Activated CD8-positive, alpha-beta T cell treated with anti-CD3 and anti-CD28 coated beads for 36 hours (primary cell): ENCODE data around the gene THBS1. TPM values are rescaled to one million over a fixed set of nuclear protein-coding genes. Genes with fewer than 3 reads are reported as not detected.

Experiments
- ATAC-seq: fragments of 200-7000 bp; cut with Tn5 transposase; one replicate; pipeline ENCODE4 v1.10.0; 2021; ENCODE audit warnings: mild to moderate bottlenecking, moderate library complexity
- CTCF ChIA-PET: fragments of 350-600 bp; sonication (Branson Sonifier 250); formaldehyde crosslinking; loops from one replicate; lab custom pipeline; 2021; ENCODE audit warnings: antibody characterized with exemption; lab: Charles Lee
- POLR2A ChIA-PET: fragments of 350-600 bp; sonication (Branson Sonifier 250); formaldehyde crosslinking; loops from one replicate; lab custom pipeline; 2021; ENCODE audit warnings: antibody characterized with exemption; lab: Charles Lee
- DNase-seq: peaks from one replicate; pipeline ENCODE4 v3.0.0-alpha.2; 2020
- H3K27ac Mint-ChIP-seq: one replicate; pipeline ENCODE4 v1.8.0; 2021; ENCODE audit warnings: mild to moderate bottlenecking, mixed read lengths
- H3K27me3 Mint-ChIP-seq: one replicate; pipeline ENCODE4 v1.8.0; 2021; ENCODE audit warnings: mixed read lengths
- H3K36me3 Mint-ChIP-seq: one replicate; pipeline ENCODE4 v1.8.0; 2021; ENCODE audit warnings: low read depth, mixed read lengths
- H3K4me1 Mint-ChIP-seq: one replicate; pipeline ENCODE4 v1.8.0; 2021; ENCODE audit warnings: low read depth, mixed read lengths
- H3K4me3 Mint-ChIP-seq: one replicate; pipeline ENCODE4 v1.8.0; 2021; ENCODE audit warnings: mild to moderate bottlenecking, moderate library complexity, mixed read lengths
- H3K9me3 Mint-ChIP-seq: one replicate; pipeline ENCODE4 v1.8.0; 2021; ENCODE audit warnings: mixed read lengths
- intact Hi-C: fragments of 100-400 bp; cut with micrococcal nuclease; formaldehyde crosslinking; loops from one replicate; pipeline ENCODE4 v1.10.0; 2022
- total RNA-seq, 2 experiments: library from RNA; stranded (reverse); gene quantifications; one replicate each; pipeline ENCODE4 v1.2.3, GENCODE V29; 2021
- TF ChIP-seq, protein P1 (sequence below): fragments of 200-600 bp; IDR thresholded peaks from one replicate; pipeline ENCODE4 v1.8.0; 2022; ENCODE audit warnings: antibody characterized with exemption, mild to moderate bottlenecking

The THBS1 gene
- total RNA-seq, 2 experiments from 2014 or later, result 0.54 to 1.1 TPM

DNA sequence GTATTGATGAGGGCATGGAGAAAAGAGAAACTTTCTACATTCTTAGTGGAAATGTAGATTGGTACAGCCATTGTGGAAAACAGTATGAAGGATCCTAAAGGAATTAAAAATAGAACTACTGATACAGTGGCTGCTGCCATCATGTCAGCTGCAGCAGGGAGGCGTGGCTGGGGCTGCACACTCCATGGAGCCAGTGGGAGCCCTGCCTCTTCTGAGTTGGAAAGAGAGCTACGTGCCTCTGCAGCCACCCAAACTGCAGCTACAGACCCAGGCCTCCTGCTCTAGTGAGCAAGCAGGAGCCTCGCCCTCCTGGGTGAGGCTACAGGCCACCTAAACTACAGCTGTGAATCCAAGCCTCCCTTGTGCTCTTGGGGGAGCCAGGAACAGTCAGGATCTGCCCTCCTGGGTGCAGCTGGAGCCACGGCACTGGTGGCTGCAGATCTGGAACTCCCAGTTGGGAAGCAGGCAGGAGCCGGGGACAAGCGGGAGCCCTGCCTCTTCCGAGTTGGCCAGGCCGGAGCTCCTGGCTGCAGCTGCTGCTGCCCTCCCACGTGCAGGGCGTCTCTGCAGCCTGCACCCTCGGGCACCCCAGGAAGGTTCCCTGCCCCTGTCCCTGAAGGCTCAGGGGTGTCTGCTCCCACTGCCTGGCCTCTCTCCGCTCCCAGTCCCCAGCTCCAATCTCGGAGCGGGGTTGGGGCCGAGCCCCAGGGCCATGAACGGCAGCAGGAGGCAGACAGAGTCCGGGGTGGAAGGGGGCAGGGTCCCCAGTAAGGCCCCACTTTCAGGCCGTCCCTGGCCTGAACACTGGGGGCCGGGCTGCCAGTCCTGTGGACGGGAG, 64.5 kb downstream of the THBS1 start:
- TF ChIP-seq, protein P1, sequence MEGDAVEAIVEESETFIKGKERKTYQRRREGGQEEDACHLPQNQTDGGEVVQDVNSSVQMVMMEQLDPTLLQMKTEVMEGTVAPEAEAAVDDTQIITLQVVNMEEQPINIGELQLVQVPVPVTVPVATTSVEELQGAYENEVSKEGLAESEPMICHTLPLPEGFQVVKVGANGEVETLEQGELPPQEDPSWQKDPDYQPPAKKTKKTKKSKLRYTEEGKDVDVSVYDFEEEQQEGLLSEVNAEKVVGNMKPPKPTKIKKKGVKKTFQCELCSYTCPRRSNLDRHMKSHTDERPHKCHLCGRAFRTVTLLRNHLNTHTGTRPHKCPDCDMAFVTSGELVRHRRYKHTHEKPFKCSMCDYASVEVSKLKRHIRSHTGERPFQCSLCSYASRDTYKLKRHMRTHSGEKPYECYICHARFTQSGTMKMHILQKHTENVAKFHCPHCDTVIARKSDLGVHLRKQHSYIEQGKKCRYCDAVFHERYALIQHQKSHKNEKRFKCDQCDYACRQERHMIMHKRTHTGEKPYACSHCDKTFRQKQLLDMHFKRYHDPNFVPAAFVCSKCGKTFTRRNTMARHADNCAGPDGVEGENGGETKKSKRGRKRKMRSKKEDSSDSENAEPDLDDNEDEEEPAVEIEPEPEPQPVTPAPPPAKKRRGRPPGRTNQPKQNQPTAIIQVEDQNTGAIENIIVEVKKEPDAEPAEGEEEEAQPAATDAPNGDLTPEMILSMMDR, result no peak
- peaks cover 39% of the 10 kb centered on the region for H3K4me1 Mint-ChIP-seq
- intact Hi-C loops, result no loop called here
- no peak overlapping the region for H3K27ac Mint-ChIP-seq
- H3K27me3 Mint-ChIP-seq, result no peaks in the 10 kb centered on the region
- ATAC-seq (no peak), DNase-seq (no peak)
- H3K9me3 Mint-ChIP-seq, result peaks cover 2% of the 10 kb centered on the region
- POLR2A ChIA-PET, result no interaction called here
- CTCF ChIA-PET, result interaction anchor here (0.6 to 1.7 kb wide), 6 partner anchors 14 to 111 kb away, joined by 3 to 8 read pairs (median 3); no protein-coding TSS in a partner anchor
- H3K36me3 Mint-ChIP-seq, result no peaks in the 10 kb centered on the region
- no peak overlapping the region for H3K4me3 Mint-ChIP-seq

DNA sequence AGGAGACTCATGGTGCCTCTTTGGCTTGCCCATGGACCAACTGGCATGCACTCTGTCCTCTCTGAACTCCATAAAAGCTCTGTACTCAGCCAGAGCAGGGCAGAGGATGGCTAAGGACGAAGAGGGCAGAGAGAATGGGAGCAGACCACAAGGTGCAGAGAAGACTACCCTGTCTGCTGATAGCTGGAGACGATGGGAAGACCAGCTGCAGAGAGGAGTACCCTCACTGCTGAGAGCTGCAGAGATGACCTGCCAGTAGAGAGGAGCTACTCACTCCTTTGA, 65.0 kb downstream of the THBS1 start:
- CTCF ChIA-PET, result no interaction called here
- POLR2A ChIA-PET, result no interaction called here
- intact Hi-C loops, result no loop called here
- Mint-ChIP-seq H3K9me3 (peaks cover 2% of the 10 kb centered on the region), H3K27ac (no peak overlapping the region), H3K27me3 (no peaks in the 10 kb centered on the region), H3K4me3 (no peak overlapping the region), H3K36me3 (no peaks in the 10 kb centered on the region), H3K4me1 (peaks cover 34% of the 10 kb centered on the region)
- ATAC-seq (no peak), DNase-seq (no peak)
- TF ChIP-seq, protein P1, result no peak

- POLR2A ChIA-PET, result interaction anchor here (0.7 kb wide), 1 partner anchor 562 kb away, joined by 3 read pairs; no protein-coding TSS in a partner anchor
- no peak for ATAC-seq
- Mint-ChIP-seq H3K27me3 (no peaks in the 10 kb centered on the region), H3K36me3 (no peaks in the 10 kb centered on the region), H3K4me1 (peaks cover 28% of the 10 kb centered on the region), H3K9me3 (peaks cover 2% of the 10 kb centered on the region), H3K27ac (no peak overlapping the region), H3K4me3 (no peak overlapping the region)
- CTCF ChIA-PET, result no interaction called here
- intact Hi-C loops, result no loop called here
- DNase-seq, result no peak
- TF ChIP-seq, protein P1, result no peak
Observed at GRCh38 chr15:39646425-39646824, 65.5 kb downstream of the THBS1 start.

Other genes starting within 250 kb of the THBS1 start
- under 1 TPM; 0.36 to 0.43 TPM for gene FSIP1, start 201.8 kb downstream of the THBS1 start, total RNA-seq